MM.1S (cell line): ENCODE data around the gene CADPS.

Source experiments
- DNase-seq: peaks from one replicate; pipeline ENCODE4 v3.0.0-alpha.2; 2015
- H2AFZ ChIP-seq: fragments of 300-600 bp; sonication (generic); 2 replicates; pipeline ENCODE4 v1.6.0; 2016; ENCODE audit warnings: antibody characterized with exemption, low read length
- H3F3A ChIP-seq: fragments of 300-600 bp; sonication (generic); 2 replicates; pipeline ENCODE4 v1.6.1; 2016; ENCODE audit warnings: mild to moderate bottlenecking, antibody characterized with exemption, low read length, moderate library complexity, mixed read lengths; ENCODE audit not compliant: insufficient read depth
- H3K27ac ChIP-seq: fragments of 300-600 bp; sonication (generic); 2 replicates; pipeline ENCODE4 v1.5.1; 2016; ENCODE audit warnings: mild to moderate bottlenecking, low read length
- H3K27me3 ChIP-seq: fragments of 300-600 bp; sonication (generic); replicated peaks from 2 replicates; pipeline ENCODE4 v1.6.0; 2016; ENCODE audit warnings: low read length; ENCODE audit not compliant: insufficient read depth
- H3K36me3 ChIP-seq: fragments of 300-600 bp; sonication (generic); replicated peaks from 2 replicates; pipeline ENCODE4 v1.6.1; 2016; ENCODE audit warnings: mild to moderate bottlenecking, low read length, mixed read lengths; ENCODE audit not compliant: insufficient read depth
- H3K4me1 ChIP-seq: fragments of 300-600 bp; sonication (generic); 2 replicates; pipeline ENCODE4 v1.6.1; 2016; ENCODE audit warnings: low read length, mixed read lengths
- H3K4me2 ChIP-seq: fragments of 300-600 bp; sonication (generic); 2 replicates; pipeline ENCODE4 v1.6.0; 2016; ENCODE audit warnings: low read depth, low read length
- H3K4me3 ChIP-seq: fragments of 300-600 bp; sonication (generic); 2 replicates; pipeline ENCODE4 v1.5.1; 2016; ENCODE audit warnings: low read length, mixed read lengths
- H3K79me2 ChIP-seq: fragments of 300-600 bp; sonication (generic); 2 replicates; pipeline ENCODE4 v1.6.1; 2016; ENCODE audit warnings: mixed run types, low read length, mixed read lengths
- H3K9ac ChIP-seq: fragments of 300-600 bp; sonication (generic); 2 replicates; pipeline ENCODE4 v1.6.1; 2016; ENCODE audit warnings: low read length, mixed read lengths
- H3K9me2 ChIP-seq: fragments of 300-600 bp; sonication (generic); replicated peaks from 2 replicates; pipeline ENCODE4 v1.6.1; 2016; ENCODE audit warnings: mild to moderate bottlenecking, low read length, mixed read lengths; ENCODE audit not compliant: insufficient read depth
- H3K9me3 ChIP-seq: fragments of 300-600 bp; sonication (generic); replicated peaks from 2 replicates; pipeline ENCODE4 v1.6.1; 2016; ENCODE audit warnings: mild to moderate bottlenecking, low read length, mixed read lengths; ENCODE audit not compliant: insufficient read depth
- H4K20me1 ChIP-seq: fragments of 300-600 bp; sonication (generic); 2 replicates; pipeline ENCODE4 v1.6.1; 2016; ENCODE audit warnings: mild to moderate bottlenecking, low read length, moderate library complexity, mixed read lengths; ENCODE audit not compliant: insufficient read depth
- CTCF ChIP-seq: fragments of 300-600 bp; sonication (generic); IDR thresholded peaks from 2 replicates; pipeline ENCODE4 v1.5.1; 2016; ENCODE audit warnings: antibody characterized with exemption, low read length, mixed read lengths
- EZH2 ChIP-seq: fragments of 300-600 bp; sonication (generic); optimal IDR thresholded peaks from 2 replicates; pipeline ENCODE3; 2017; ENCODE audit warnings: low read depth, mild to moderate bottlenecking, antibody characterized with exemption, low read length, mixed read lengths
- EZH2phosphoT487 ChIP-seq: fragments of 300-600 bp; sonication (generic); IDR thresholded peaks from 2 replicates; pipeline ENCODE4 v1.6.1; 2018; ENCODE audit warnings: antibody characterized with exemption, low read length

Gene CADPS

DNA sequence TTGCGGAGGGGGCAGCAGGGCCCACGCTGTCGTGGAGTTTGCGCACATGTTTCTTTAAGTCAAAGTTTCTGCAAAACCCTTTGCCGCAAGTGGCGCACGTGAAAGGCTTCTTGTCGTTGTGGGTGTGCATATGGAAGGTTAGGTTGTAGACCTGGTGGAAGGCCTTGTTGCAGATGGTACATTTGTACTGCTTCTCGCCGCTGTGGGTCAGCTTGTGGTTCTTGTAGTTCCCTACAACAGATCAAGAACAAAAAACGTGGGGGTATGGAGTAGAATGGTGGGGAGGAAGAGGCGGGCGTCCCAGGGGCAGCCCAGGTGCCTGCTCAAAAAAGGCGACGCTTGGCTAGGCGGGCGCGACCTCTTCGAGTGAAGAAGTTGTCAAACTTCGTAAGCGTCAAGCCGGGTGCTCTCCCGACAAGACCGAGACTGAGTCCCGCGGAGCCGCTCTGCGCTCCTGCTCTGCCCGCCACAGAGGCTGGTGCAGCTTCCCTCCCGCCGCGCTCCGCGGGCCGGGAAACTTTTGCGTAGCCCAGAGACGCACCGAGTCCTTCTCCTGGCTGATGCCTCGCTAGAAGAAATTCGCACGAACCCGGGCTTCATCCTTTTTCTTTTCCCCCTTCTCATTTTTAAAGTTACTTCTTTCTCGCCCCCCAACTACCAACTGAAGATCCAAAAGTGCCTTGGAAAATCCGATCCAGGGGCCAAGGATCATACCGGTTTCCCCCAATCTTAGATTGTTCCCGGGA is 504.9 kb downstream of the CADPS start:
- Histone ChIP-seq H3K4me3 (no peak overlapping the region), H3K4me2 (no peak overlapping the region), H3K9ac (no peak overlapping the region), H3K4me1 (no peaks in the 10 kb centered on the region), H4K20me1 (no peaks in the 10 kb centered on the region), H2AFZ (no peak overlapping the region), H3K27ac (no peak overlapping the region), H3K9me2 (no peaks in the 10 kb centered on the region), H3K27me3 (0 out of 2 replicates have a peak, but pooled peaks cover 4% of the 10 kb centered on the region), H3K9me3 (no peaks in the 10 kb centered on the region), H3K79me2 (no peaks in the 10 kb centered on the region), H3K36me3 (no peaks in the 10 kb centered on the region), H3F3A (no peaks in the 10 kb centered on the region)
- TF ChIP-seq EZH2phosphoT487 (no peak), CTCF (no peak), EZH2 (no peak)
- no peak for DNase-seq

DNA sequence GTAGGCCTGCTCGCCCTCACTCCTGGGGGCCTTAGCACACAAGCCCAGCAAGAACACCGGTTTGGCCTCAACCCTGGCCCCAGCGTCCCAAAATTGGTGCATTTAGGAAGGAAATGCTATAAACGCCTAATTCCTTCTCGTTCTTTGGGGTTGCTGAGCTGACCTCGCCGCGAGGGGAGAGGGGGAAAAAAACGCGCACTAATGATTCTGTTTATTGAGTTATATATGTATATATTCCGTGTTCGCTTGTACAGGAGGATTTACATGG is 505.8 kb downstream of the CADPS start:
- Histone ChIP-seq H3K4me3 (no peak overlapping the region), H3K9ac (no peak overlapping the region), H4K20me1 (no peaks in the 10 kb centered on the region), H2AFZ (no peak overlapping the region), H3K27me3 (0 out of 2 replicates have a peak, but pooled peaks cover 4% of the 10 kb centered on the region), H3F3A (no peaks in the 10 kb centered on the region), H3K36me3 (no peaks in the 10 kb centered on the region), H3K79me2 (no peaks in the 10 kb centered on the region), H3K4me2 (no peak overlapping the region), H3K9me3 (no peaks in the 10 kb centered on the region), H3K4me1 (no peaks in the 10 kb centered on the region), H3K27ac (no peak overlapping the region), H3K9me2 (no peaks in the 10 kb centered on the region)
- TF ChIP-seq EZH2 (no peak), EZH2phosphoT487 (no peak), CTCF (no peak)
- no peak for DNase-seq

DNA sequence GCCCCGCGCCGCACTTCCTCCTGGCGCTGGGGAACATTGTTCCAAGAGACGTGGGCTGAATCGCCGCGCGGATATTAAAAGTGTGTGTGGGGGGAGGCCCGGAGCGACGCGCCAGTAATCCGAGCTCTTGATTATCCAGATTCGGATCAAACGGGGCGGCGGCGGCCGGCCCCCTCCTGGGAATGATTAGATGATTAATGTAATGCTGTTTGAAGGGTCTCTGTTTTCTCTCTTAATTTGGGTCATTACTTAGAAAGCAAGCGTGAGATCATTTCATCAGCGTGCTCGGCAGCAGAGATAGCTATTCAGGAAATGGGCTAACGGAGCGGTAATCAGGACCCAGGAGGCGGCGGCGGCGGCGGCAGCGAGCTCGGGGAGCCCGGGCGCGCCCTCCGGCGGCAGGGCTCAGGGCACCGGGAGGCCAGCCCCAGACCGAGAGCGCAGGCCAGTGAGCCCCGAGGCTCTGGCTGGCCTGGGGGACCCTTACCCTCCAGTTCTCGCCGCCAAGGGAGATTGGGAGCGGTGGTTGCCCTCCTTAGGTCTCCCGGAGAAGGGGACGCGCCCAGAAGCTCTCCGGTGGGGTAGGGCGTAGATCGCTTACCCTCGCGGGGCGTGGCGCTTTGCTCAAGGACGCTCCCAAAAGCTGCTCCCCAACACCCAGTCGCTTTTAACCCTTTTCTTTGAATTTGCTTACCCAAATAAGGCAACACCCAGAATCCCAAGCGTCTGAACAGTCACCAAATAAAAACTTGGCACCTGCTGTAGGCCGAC is 506.3 kb downstream of the CADPS start:
- no peak overlapping the region for H3K4me3 ChIP-seq
- no peak overlapping the region for H3K4me2 ChIP-seq
- no peaks in the 10 kb centered on the region for H4K20me1 ChIP-seq
- no peaks in the 10 kb centered on the region for H3K9me3 ChIP-seq
- no peak for DNase-seq
- no peak overlapping the region for H2AFZ ChIP-seq
- no peak overlapping the region for H3K27ac ChIP-seq
- no peaks in the 10 kb centered on the region for H3K4me1 ChIP-seq
- H3K36me3 ChIP-seq: no peaks in the 10 kb centered on the region
- 0 out of 2 replicates have a peak, but pooled peaks cover 3% of the 10 kb centered on the region for H3K27me3 ChIP-seq
- no peaks in the 10 kb centered on the region for H3K79me2 ChIP-seq
- H3K9me2 ChIP-seq: no peaks in the 10 kb centered on the region
- H3K9ac ChIP-seq: no peak overlapping the region
- TF ChIP-seq EZH2phosphoT487: no peak
- TF ChIP-seq CTCF: no peak
- TF ChIP-seq EZH2: no peak
- H3F3A ChIP-seq: no peaks in the 10 kb centered on the region
